ENCODE measurements around the gene WDFY4.

The WDFY4 gene

DNA sequence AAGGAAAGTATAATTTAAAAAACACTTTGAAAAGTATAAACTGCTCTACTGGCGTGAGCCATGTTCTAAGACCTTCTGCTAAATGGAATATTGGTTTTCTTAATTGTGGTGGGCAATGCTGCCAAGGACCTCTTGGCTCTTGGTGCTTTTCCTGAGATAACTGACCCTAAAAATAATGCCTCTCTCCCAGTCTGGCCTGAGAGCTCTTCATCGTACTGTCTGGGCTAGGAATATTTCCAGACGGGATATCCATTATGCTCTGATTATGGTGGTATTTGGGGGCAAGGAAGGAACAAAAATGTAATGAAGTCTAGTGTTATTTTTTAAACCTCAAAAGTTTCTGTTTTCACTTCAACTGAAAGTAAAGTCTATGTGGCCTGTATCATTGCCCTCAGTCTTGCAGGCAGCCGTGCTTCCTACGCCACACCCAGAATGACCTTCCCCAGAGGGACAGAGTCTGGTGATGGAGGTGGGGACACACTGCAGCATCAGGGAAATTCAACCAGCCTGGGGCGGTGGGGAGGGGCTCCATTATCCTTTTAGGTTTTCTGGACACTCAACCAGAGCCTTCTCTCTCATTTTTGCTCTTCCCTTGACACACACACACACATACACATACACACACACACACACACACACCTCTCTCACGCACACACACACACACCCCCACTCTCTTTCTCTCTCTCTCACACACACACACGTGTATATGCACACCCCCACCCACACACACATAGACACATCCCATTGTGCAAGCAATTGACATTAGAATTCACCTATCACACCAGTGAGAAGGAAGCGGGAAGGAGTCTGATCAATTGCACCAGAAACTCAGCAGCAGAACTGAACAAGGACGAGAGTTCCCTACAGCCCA, 155.4 kb downstream of the WDFY4 start:
- no peak for DNase-seq (ENCODE audit: extremely low read depth in 1 of 2, low read depth in 1 of 2)

DNA sequence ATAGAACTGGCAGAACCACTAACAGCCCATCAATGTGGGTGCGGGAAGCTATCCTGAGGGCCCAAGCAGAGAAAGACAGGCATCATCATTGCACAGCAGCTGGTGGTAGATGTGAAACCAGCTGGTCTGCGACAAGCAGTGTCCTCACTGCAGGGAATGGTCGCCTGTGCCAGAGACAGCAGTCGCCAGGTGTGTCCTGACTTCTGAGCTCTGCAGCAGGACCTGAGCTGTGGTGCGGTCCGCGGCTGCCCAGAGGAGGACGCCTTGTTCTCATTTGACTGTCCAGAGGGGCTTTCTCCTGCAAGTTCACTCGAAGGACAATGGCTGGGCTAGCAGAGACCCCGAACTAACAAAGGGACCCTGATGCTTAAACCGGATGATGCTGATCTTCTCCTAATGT, 157.6 kb downstream of the WDFY4 start:
- DNase-seq (ENCODE audit: extremely low read depth in 1 of 2, low read depth in 1 of 2) = no peak

DNA sequence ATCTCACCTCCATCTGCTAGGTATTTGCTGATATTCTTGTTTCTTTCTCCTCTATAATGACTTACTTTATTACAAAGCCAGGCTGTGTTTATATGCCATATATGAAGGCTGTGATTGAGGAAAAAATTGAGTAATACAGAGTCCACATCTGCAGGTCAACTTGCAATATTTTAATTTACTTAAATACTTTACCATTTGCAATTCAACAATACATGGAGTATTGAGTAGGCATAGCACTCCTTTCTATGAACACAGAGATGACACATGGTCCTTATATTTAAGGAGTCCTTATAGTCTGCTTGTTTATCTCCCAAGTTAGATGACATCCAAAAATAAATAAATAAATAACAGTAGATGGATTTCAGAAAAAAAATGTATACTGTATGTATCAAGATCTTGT, 158.5 kb downstream of the WDFY4 start:
- DNase-seq (ENCODE audit: extremely low read depth in 1 of 2, low read depth in 1 of 2) = no peak

DNA sequence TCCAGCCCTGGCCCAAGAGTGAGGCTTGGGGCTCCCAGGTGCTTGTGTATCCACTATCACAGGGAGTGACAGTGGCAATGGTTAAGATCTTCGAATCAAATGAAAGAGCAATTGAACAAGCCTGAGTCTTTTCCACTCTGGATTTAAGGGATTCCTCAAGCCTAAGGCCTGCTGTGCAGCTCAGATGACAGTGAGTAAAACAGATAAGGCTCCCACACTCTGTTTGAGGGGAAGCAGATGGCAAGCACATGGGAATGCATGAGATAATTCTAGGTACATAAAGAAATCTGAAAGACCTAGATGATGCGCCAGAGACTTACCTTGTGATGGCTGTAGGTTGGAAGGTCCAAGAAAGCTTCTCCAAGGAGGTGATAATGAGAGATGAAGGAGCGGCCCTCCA, 159.9 kb downstream of the WDFY4 start:
- DNase-seq (ENCODE audit: extremely low read depth in 1 of 2, low read depth in 1 of 2) = no peak

DNA sequence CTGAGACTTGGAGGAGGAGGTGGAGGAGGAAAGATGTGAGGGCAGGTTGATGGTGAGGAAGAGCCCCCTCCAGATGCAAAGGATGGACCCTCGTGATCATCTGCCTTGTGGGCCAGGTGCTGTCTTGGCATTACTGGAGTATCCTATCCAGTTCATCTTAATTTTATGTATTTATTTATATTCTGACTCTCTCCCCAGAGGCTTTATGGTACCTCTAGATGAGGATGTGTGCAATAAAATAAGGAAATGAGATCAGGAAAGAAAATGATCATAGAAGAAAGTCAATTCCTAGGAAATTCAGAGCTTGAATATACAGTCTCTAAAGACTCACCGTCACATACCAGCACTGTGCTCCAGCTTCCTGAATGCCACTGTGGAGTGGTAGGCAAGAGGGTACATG, 160.8 kb downstream of the WDFY4 start:
- no peak for DNase-seq (ENCODE audit: extremely low read depth in 1 of 2, low read depth in 1 of 2)

DNA sequence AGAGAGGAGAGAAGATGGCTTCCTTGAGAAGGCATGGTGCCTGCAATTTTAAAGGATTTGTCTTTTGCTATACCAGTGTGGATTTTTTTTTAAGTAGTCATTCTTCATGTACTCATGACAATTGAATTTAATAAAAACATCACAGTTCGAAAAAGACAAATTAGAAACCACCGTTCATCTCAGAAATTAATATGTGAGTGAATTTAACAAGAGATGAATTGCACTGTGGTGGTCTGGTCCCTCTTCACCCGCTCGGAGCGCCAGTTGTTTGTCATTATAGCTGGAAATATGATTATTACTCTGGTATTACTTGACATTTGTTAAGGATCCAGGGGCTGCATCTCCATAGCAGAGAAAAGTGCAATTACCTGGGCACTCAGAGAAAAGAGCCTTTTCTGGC, 163.0 kb downstream of the WDFY4 start:
- no peak for DNase-seq (ENCODE audit: extremely low read depth in 1 of 2, low read depth in 1 of 2)

DNA sequence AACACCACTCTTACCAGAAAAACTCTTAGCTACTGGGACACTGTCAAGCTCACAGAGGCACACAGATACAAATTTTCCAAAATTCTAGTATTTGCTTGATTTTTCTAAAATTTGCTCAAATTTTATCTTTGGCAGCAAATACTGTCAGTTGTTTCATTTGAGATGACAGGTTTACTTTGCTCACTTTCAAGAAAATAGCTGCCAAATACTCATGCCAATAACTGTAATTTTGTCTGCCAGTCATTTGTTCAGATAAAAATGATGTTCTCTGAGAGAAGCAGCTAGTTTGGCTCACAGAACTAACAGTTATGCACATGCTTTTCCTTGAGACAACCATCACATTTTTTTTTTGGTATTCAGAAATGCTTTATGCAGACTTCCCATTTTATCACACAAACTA, 172.2 kb downstream of the WDFY4 start:
- DNase-seq (ENCODE audit: extremely low read depth in 1 of 2, low read depth in 1 of 2) = no peak

DNA sequence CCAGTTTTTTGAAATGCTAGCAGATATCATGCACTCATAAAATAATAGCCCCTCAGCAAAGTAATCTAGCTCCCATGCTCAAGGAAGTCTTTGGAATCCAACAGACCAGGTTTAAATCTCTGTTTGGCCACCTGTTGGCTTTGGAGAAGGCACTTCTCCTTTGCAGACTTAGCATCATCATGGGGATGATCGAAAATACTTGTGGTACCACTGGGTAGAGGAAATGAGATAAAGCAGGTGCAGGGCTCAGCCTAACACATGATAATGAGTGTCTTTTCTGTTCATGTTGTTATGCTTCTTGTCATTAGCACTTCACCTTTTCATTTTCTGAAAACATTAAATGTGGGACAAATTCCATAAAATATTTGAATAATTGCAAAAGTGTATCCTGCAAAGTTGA, 187.6 kb downstream of the WDFY4 start:
- DNase-seq (ENCODE audit: extremely low read depth in 1 of 2, low read depth in 1 of 2) = no peak

DNA sequence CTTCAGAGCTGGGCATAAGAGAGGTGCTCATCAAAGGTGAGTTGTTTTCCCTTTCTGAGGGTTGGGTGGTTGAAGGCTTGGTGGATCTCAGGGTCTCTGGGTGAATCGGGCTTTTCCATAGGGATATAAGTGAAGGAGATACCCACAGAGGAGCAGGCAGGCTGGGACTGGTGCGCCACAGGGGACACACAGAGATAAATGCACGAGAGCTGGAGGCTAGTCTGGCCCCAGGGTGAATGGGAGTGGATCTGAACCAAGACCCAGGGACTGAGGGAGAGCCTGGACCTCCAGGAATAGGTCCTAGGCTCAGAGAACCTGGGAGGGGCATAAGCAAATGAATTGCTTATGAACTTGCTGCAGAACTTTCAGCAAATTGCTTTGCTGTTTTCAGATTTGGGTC, 193.4 kb downstream of the WDFY4 start:
- DNase-seq (ENCODE audit: extremely low read depth in 1 of 2, low read depth in 1 of 2) = no peak

DNA sequence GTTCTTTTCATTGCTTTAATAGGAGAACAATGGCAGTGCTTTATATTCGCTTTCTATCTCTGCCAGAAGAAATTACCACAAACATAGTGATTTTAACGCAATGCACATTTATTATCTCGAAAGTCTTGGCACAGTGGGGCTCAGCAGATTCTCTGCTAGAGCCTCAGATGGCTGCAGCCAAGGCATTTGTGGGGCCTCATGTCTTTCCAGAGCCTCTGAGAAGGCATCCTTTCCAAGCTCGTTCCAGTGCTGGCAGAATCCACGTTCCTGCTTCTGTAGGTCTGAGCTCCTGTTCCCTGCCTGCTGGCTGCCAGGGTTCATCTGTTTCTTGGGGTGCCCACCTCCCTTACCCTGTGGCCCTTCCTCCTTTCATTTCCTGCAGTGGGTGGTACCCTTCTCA, 194.8 kb downstream of the WDFY4 start:
- no peak for DNase-seq (ENCODE audit: extremely low read depth in 1 of 2, low read depth in 1 of 2)

DNA sequence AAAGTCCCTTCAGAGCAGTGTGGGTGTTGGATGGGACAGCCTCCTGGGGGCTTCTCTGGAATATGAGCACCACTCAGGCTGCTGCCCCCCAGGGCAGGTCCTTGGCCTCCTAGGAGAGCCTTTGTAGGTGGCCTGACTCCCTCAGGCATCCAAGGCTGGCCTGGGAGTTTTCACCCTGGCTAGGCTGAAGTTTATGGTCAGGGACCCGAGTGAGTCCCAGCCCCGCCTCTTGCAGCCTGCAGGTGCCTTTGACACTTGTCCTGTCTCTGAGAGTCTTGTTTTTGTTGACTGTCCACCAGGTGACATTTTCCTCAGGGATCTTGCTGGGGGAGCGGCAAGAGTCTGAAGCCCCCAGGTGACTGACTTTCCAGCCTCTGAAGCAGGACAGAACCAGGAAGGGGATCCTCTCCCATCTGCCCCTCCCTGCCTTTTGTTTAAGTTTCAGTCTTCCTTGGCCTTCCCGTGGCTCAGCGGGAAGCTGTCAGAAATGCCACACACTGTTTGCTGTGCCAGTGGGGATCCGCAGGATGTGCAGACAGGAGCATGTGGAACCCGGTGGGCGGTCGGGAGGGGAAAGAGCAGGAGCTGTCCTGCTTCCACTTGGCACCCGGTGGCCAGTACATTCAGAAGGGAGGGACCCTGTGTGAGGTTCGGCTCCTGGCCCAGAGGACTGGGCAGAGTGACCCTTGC, 195.5 kb downstream of the WDFY4 start:
- no peak for DNase-seq (ENCODE audit: extremely low read depth in 1 of 2, low read depth in 1 of 2)

DNA sequence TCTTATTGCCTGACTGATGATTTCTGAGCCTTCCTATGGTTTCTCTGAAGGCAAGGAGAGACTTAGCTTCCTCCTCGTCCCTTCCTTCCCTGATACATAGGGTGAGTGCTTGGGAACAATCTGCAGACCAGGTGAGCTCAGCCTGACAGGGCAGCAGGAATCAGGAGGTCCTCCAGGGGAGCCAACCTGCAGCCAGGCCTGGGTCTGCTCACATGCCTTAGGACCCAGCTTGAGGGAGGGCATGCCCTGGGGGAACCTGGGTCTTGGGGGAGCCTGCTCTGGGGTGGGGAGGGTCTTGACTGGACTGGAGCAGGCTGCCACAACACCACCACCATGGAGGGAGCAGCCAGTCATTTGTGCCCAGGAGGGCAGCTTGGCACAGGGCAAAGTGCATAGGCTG, 197.3 kb downstream of the WDFY4 start:
- no peak for DNase-seq (ENCODE audit: extremely low read depth in 1 of 2, low read depth in 1 of 2)

DNA sequence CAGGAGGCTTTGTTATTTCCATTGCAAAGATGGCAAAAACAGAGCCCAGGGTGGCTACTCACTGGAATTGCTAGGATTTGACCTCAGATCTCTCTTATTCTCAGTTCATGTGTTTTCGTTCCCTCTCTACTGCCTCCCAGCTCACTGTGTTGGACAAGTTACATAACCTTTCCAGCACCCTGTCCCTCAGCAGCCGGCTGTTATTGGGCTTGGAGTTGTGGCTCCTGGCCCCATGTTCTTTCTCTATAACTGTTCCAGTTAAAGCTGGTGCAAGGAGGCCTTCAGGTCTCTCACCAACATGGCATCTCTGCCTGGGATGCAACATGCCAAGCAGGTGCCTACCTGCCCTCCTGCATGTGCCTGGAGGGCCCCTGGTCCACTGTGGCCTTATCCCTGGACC, 198.2 kb downstream of the WDFY4 start:
- no peak for DNase-seq (ENCODE audit: extremely low read depth in 1 of 2, low read depth in 1 of 2)

DNA sequence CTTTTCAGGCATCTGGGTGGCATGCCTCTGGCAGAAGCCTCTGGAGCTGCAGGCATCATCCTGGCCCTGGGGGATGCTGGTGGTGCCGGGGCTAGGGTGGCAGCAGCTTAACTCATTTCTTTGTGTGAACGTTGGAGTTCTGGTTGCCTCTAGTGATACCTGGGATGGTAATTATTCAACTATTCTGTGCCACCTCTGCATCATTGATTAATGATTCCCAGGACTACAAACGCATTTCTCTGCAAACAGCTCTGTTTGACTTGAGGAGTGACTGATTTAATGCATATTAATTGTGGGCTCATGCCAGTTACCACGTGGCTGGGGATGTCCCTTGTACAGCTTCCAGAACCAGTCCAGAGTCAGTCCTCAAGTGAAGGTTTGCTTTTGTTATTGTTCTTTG, 199.0 kb downstream of the WDFY4 start:
- no peak for DNase-seq (ENCODE audit: extremely low read depth in 1 of 2, low read depth in 1 of 2)

DNA sequence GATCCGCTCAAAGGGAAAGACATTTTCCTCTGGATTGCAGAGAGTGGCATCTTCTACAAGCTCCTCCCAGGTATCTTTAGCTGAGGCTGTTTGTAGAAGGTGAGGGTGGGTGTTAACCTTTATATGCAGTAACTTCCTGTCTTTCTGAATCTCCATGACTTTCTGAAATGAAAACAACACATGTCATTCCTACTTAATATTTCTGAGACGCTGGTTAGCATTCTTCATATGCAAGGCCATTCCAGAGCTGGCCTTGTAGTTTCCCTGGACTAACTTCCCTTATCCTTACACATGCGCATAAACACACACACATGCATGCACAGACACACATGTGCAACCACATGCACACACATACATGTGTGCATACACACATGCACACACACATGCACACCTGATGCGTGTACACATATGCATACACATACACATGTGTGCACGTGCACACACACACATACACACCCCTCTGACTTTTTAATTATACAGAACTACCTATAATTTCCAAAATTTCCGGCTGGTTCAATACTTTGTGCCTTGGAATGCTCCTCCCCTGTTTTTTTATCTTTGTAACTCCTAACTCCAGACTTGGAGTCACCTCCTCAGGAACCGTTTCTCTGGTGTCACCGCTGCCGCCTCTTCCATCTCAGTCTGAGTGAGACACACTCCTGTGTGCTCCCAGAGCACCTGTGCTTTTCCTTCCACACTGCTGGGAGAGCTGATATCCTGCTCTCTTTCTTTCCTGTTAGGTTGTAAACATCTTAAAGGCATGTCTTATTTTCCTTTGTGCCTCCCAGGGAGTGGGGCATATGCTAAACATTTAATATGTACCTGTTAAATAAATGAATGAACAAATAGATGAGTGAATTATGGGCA, 199.7 kb downstream of the WDFY4 start:
- no peak for DNase-seq (ENCODE audit: extremely low read depth in 1 of 2, low read depth in 1 of 2)

DNA sequence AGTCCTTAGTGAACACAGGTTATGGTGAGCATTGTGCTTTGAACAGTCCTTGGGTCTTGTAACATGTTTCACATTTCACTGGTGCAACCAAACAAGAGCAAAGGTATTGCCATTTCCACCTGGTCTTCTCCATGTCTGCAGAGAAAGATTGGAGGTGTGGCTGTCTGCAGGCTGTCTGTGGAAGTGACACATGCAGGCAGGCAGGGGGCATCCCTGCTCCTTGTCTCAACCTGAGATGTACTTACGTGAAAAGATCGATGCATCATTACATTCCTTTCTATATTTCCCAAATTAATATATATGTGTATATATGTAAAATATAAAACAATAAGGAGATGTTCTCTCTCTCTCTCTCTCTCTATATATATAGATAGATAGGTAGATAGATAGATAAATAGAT, 200.7 kb downstream of the WDFY4 start:
- DNase-seq (ENCODE audit: extremely low read depth in 1 of 2, low read depth in 1 of 2) = no peak

DNA sequence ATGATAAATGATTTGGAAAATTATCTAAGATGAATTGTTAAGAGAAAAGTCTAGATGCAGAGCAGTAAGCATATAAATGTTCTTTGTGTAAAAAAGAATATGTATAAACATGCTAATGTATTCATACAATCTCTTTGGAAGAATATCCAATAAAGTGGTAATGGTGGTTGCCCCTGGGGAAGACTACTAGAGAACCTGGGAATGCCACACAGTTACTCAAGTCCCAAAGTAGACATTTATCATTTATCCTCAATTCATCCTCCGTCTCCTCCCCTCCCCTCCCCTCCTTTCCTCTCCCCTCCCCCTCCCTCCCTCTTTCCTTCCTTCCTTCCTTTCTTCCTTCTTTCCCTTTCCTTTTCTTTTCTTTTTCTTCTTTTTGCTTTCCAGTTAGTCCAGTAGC, 203.3 kb downstream of the WDFY4 start:
- DNase-seq (ENCODE audit: extremely low read depth in 1 of 2, low read depth in 1 of 2) = no peak

DNA sequence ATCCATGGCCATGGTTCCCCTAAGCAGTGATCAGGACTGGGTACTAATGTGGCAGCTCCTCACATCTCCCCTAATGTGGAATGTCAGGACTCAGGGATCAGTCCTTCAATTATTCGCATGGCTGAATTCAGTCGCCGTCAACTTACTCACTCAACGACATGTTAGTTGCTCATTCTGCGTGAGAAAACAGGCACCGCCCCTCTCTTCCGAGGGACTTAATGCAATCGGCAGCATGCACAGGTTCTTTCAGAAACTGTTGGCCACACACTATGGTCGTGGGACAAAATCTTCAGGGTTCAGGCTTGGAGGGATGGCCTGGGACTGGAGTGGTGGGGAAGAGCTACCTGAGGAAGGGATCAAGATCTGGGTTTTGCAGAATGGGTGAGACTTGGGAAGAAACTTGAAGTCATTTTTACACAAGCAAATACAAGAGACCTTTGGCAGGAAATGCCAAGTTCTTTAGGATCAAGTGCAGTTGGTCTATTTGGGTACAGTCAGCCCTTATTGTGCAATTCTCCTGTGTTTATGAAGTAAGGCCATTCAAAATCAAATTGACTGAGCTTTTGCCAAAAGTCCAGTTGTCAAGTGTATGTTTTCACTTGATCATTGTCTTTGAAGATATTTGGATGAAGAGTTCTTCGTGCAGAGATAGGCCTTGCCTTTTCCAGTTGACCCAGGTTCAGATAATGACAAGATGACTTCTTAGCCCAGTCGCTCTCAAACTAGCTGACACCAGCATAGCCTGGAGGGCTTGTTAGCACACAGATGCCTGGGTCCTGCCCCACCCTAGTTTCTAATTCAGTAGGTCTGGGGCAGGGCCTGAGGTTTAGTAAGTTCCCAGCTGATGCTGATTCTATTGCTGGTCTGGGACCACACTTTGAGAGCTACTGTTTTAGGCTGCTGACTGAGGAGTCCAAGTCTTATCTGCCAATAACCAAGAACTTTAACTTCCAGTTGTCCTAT, 206.5 kb downstream of the WDFY4 start:
- no peak for DNase-seq (ENCODE audit: extremely low read depth in 1 of 2, low read depth in 1 of 2)

DNA sequence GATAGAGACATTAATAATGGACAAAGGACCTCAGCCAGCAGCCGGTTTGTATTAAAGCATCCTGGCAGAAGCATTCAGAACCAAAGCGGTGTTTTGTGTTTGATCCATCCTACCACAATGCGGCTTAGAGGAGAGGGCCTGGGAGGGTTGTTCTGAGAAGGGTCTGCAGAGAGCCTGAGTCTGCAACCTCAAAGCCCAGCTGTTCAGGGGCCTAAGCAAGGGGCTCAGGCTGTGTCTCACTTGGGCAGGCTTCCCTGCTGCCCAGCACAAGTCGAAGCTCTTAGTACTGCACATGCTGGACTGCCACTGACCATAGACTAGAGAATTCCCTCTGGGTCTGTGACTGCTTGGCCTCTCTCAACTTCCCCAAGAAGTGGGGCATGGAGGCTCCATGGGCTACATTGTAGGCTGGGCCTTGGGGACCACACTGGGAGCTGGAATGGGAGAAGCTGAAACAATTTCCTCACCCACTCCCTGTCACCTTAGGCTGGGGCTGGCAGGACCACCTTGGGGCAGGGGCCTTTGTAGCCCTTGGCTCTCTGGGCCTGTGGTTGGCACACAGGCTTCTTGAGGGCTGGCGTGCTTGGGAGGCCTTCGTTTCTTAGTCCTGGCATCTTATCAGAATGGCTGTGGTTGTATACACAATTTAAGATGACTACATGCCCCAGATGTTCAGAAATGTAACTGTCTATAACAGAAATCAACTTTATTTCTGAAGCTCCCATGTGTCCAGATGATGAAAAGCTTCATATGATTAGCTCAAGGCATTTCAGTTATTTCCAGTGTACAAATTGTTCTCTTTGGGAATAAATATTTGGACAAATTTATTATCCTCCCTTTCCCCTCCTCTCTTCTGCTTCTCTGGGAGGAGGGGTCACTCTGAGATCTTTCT, 210.5 kb downstream of the WDFY4 start:
- no peak for DNase-seq (ENCODE audit: extremely low read depth in 1 of 2, low read depth in 1 of 2)
